Retinal pigment epithelial cell (primary cell): ENCODE data around the gene MITD1.

ENCODE experiments used
- DNase-seq: peaks from one replicate; pipeline ENCODE4 v3.0.0-alpha.2; 2010; ENCODE audit warnings: low read depth
- H3K4me3 ChIP-seq: 2 replicates; pipeline ENCODE4 v1.5.1; 2011; ENCODE audit warnings: mild to moderate bottlenecking, low read length, control low read depth, moderate library complexity
- TF ChIP-seq, protein P1 (sequence below): conservative IDR thresholded peaks from 2 replicates; pipeline ENCODE4 v1.5.1; 2011; ENCODE audit warnings: low read depth, low read length, control low read depth, inconsistent platforms

Gene MITD1

GRCh38 chr2:99181624-99182000, 754 bp upstream of the MITD1 start:
- TF ChIP-seq, protein P1, sequence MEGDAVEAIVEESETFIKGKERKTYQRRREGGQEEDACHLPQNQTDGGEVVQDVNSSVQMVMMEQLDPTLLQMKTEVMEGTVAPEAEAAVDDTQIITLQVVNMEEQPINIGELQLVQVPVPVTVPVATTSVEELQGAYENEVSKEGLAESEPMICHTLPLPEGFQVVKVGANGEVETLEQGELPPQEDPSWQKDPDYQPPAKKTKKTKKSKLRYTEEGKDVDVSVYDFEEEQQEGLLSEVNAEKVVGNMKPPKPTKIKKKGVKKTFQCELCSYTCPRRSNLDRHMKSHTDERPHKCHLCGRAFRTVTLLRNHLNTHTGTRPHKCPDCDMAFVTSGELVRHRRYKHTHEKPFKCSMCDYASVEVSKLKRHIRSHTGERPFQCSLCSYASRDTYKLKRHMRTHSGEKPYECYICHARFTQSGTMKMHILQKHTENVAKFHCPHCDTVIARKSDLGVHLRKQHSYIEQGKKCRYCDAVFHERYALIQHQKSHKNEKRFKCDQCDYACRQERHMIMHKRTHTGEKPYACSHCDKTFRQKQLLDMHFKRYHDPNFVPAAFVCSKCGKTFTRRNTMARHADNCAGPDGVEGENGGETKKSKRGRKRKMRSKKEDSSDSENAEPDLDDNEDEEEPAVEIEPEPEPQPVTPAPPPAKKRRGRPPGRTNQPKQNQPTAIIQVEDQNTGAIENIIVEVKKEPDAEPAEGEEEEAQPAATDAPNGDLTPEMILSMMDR: no peak
- DNase-seq: no peak
- peak overlapping the region; percentile 93 for H3K4me3 ChIP-seq

DNA sequence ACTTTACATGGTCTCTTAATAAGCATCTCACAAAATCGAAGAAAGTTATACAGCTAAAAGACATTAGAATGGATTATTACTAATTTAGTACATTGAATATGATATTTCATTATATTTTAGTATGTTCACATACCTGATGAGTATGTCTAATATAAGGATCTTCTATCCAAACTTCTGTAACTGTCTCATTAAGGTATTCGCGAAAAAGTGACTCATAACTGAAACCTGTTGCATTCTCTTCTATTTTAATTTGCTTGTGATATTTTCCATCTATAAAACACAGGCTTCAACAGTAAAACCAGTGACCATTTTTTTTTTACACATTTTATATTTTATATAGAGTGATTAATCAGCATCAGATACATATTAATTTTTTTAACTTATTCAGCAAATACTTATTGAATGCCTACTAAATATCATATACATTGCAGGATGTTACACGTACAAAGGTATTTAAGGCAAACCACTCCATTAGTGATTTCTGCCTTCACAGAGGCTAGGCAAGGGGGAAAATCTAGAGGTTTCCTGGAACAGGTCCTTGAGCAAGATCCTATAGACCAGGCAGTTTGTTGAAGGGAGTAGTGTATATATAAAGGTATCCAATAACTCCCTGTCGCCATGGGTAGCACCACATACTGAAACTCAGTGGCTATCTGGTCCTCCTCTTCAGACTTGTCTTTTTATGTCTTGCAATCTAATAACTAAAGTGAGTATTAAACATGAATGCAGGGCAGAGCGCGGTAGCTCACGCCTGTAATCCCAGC, 9.3 kb downstream of the MITD1 start:
- TF ChIP-seq, protein P1: no peak
- no peak for DNase-seq
- H3K4me3 ChIP-seq: no peak overlapping the region

DNA sequence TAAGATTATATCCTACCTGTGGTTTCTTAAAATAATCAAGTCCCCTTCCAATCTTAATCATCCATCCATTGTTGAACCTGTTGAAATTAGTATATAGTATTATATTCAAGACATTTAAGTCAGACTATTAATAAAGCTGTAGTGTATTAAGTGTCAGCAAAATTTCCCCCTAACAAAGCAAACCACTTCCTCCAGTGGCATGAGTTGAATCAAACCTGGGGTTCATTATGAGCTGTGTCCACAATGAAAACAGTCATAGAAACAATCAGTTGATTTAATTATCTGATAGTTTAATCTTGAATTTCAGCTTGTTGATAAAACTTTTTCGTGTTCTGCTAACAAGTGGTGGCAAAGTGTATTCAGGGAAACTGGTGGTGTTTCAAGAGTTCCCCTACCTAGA, 11.3 kb downstream of the MITD1 start:
- TF ChIP-seq, protein P1: no peak
- no peak overlapping the region for H3K4me3 ChIP-seq
- no peak for DNase-seq

DNA sequence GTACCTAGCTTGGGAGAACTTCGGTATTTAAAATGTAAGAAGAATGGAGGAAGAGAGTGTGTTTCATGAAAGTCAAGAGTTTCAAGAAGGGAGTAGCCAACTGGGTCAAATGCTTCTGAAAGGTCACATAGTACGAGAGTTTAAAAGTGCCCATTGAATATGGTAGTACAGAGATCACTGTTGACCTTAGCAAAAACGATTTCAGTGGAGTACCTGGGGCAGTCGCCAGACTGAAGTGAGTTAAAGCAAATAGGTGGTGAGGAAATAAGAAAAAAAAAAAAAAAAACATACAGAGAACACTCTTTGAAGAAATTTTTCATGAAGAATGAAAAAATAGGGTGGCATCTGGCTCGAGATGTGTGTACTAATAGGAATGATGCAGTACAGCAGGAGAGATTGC, 14.6 kb downstream of the MITD1 start:
- no peak for DNase-seq
- H3K4me3 ChIP-seq: no peak overlapping the region
- TF ChIP-seq, protein P1: no peak

- DNase-seq: no peak
- TF ChIP-seq, protein P1: no peak
- H3K4me3 ChIP-seq: no peak overlapping the region
Observed at GRCh38 chr2:99159594-99159993, 21.3 kb downstream of the MITD1 start.

DNA sequence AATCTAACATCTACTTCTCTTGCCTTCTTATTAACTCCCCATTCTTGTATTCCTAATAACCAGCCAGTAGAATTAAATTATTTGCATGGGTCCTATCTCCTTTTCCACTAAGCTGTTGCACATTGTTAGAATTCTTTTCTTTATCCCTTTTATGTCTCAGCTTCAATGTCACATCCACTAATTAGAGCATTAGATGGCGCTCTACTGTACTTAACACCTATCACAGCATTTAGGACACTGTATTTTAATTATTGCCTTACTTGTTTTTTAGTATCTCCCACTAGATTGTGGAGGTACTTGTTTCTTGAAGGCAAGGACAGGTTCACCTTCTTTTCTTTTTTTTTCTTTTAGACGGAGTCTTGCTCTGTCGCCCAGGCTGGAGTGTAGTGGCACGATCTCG, 22.3 kb downstream of the MITD1 start:
- TF ChIP-seq, protein P1: no peak
- H3K4me3 ChIP-seq: no peak overlapping the region
- no peak for DNase-seq

GRCh38 chr2:99156891-99157290, 24.0 kb downstream of the MITD1 start:
- TF ChIP-seq, protein P1: no peak
- no peak overlapping the region for H3K4me3 ChIP-seq
- no peak for DNase-seq
